HG02970 (cell line): Measurements from ENCODE around the gene RAB33A.

Experiments used
- ATAC-seq: cut with Tn5 transposase; IDR thresholded peaks from one replicate; pipeline ENCODE4 v1.9.1; 2021; ENCODE audit warnings: mild to moderate bottlenecking, moderate library complexity, moderate number of reproducible peaks; ENCODE audit not compliant: unreplicated experiment, low FRiP score

Gene RAB33A

GRCh38 chrX:130170752-130171445 is 863 bp upstream of the RAB33A start:
- ATAC-seq, result peak; percentile 39

DNA sequence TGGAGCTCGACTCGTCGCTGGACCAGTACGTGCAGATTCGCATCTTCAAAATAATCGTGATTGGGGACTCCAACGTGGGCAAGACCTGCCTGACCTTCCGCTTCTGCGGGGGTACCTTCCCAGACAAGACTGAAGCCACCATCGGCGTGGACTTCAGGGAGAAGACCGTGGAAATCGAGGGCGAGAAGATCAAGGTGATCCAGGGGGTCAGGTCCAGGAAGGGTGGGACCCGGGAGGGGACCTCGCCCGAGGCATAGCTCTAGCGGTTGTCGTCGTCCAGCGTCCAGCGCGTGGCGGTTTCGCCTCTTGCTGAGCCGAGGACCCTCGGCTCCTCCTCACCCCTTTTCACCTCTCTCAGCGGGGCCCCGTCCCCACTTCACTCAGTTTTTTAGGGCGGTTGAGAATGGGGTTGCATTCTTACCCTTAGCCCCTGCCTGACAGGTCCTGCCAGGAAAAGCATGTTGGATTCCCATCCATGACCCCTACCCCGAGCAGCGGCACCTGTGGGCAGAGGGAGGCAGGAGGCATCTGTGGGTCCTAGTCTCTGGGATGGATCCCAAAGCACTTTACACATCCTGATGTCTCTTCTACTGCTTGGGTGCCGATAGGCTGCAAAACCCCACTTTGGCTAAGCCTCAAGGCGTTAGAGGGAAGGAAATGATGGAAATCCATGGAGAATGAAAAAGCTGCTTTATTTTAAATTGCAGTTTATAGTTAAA is 524 bp downstream of the RAB33A start:
- ATAC-seq, result no peak

- ATAC-seq, result no peak
Measured at GRCh38 chrX:130173190-130173895, 1.6 kb downstream of the RAB33A start.

GRCh38 chrX:130174045-130174704 is 2.4 kb downstream of the RAB33A start:
- ATAC-seq, result no peak

DNA sequence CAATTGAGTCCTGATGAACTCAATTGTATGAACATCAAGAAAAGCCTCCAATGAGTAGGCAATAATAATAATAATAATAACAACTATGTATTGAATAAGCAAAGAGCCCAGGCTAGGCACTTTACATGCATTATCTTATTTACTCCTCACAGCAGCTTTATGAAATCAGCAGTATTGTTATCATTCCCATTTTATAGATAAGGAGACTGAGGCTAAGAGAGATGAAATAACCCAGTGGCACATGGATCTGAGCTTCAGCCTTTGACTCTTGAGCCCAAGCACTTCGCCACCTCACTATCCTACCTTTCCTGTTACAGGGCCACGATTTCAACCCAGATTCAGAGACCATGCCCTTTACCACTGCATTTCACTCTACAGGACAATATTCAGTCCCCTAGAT is 3.2 kb downstream of the RAB33A start:
- no peak for ATAC-seq

- peak; percentile 66 for ATAC-seq
Measured at GRCh38 chrX:130176354-130176776, 4.6 kb downstream of the RAB33A start.

DNA sequence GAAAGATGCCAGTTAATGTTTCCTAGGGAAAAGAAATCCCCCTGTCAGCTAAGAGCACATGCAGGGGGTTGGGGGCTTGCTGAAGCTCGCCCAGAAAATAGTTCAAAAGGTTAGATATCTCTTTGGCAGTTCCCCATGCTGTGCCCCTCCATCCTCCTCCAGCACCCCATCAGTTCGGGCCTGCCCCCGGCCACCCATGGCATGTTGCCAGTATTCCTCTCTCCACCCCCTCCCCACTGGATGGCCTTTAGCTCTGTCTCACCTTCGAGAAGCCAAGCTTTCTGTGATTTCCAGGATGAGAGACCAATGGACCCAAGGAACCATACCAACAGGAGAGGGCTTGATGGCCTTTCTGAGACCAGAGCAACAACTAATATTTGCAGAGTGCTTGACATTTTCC is 5.2 kb downstream of the RAB33A start:
- ATAC-seq, result no peak

DNA sequence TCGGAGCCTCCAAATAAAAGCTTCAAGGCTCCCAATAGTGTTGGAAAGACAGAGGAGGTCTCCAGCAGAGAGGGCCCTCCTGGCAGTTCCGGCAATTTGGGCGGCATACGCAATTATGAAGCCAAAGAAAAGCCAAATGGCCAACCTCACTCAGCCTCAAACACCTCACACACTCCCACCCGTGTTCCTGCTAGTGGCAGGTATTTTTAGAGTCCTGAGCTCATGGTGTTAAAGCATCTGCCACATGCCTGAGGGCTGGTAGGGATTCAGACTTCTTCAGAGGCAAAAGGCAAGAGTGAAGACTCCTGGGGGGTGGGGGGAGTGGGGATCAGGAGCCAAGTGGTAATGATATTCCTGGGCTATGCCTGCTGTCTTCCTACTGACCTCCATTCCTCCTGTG is 7.4 kb downstream of the RAB33A start:
- ATAC-seq, result no peak

GRCh38 chrX:130179579-130180215 is 7.9 kb downstream of the RAB33A start:
- ATAC-seq, result no peak

DNA sequence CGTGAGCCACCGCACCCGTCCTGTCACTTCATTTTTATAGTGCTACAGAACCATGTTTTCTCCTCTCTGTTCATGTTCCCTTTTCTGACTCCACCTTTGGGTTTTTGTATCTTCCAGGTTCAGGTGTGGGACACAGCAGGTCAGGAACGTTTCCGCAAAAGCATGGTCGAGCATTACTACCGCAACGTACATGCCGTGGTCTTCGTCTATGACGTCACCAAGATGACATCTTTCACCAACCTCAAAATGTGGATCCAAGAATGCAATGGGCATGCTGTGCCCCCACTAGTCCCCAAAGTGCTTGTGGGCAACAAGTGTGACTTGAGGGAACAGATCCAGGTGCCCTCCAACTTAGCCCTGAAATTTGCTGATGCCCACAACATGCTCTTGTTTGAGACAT is 12.4 kb downstream of the RAB33A start:
- no peak for ATAC-seq

DNA sequence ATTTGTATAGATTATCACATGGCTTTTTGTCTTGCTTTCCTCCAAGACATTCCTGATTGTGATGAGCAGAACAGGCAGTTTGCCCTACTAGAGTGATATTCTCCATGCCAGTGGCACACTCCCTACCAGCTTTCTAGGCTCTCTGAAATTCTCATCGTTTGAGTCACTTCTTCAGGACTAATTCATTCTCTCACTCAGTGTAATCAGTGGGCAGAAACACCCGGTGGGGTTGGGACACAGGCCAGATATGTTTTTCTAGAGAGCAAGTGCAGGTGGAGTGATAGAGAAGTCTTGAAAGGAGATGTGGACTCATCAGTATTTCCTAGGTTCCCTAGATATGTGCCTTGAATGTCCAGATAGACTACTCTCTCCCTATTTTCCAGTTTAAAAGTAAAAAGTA is 13.1 kb downstream of the RAB33A start:
- no peak for ATAC-seq

GRCh38 chrX:130186651-130187050 is 14.9 kb downstream of the RAB33A start:
- no peak for ATAC-seq

DNA sequence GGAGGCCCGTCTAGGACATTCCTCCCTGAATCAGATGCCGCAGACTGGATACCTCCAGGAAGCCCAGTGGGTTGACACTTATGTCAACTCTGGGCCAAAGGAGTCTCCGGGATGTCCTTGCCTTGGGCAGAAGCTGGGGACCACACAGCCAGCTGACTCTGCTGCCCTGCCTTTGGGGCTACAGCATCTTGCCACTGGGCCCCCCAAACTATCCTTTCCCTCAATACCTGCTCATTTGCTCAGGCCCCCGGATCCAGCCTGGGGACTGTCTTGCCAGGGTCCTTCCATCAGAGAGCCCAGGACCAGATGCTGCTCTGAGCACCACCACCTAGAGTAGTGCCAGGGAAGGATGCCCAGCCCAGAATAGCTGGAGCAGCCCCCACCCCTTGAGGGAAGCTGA is 19.0 kb downstream of the RAB33A start:
- no peak for ATAC-seq

DNA sequence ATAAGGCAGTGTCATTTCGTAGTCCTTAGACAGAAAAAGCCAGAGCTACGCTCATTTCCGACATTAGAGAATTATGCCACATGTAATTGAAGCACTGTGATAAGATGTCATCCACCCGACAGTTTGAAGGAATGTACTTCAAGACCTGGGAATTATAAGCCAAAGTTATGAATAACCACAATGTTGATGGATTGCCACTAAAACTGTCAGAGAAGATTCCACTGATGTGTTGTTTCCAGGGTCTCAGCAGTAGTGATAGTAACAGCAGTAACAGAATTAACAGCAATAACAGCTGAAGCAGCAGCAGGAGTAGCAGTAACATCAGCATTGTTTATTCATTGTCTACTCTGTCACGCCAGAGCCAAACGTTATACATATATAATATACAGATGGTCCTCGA is 24.7 kb downstream of the RAB33A start:
- no peak for ATAC-seq

DNA sequence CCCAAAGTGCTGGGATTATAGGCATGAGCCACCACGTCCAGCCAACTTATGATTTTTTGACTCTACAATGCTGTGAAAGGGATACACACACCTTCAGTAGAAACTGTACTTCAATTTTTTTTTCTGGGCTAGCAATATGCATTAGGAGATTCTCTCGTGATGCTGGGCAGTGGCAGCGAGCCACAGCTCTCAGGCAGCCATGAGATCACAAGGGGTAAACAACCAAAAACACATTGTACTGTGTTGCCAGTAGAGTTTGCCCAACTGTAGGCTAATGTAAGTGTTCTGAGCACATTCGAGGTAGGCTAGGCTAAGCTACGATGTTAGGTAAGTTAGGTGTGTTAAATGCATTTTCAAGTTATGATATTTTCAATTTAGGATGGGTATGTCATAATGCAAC is 25.7 kb downstream of the RAB33A start:
- ATAC-seq, result no peak

DNA sequence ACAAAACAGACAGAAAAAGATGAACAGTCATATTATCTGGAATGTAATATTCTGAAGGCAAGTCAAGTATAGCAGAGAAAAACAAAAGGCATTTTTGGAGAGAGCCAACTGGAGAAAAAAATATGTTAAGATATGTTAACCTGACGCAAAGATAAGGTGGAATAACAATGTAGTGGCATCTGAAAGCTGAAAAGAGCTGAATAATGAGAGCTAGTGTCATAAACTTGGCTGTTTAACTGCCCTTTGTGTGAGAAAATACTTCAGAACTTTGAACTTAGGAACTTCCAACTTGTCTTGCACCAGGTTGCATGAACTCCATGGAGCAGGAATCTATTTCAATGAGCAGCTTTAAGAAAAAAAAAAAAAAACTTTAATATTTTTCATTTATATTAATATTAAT is 32.9 kb downstream of the RAB33A start:
- ATAC-seq, result no peak

GRCh38 chrX:130211415-130212186 is 39.8 kb downstream of the RAB33A start:
- ATAC-seq, result no peak

- no peak for ATAC-seq
Measured at GRCh38 chrX:130212371-130212770, 40.6 kb downstream of the RAB33A start.

DNA sequence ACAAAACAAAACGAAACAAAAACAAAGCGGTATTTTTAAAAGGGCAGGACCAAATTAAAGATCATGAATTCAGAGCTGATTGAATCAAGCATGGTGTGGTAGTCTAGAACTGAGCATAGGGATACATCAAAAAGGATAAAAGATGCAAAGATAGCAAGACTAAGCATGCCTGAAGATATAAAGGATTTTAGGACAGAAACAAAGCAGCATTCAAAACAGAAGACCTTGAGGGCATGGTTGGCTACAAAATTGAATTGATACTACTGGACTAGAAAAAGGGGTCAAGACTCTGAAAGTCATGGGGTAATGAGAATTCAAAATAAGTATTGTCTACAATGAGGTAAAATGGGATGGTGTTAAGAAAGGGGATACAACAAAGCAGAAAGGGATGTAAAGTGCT is 41.6 kb downstream of the RAB33A start:
- ATAC-seq, result no peak

GRCh38 chrX:130216320-130216719 is 44.6 kb downstream of the RAB33A start:
- no peak for ATAC-seq
